ENCODE measurements around the gene GRB14. TPM values are rescaled to one million over a fixed set of nuclear protein-coding genes. Genes with fewer than 3 reads are reported as not detected.
A peak's percentile ranks its signal among the peaks of the same experiment; 100 is the strongest.

Gene GRB14
- total and polyA plus RNA-seq, 2 of the 13 experiments (the other 11 are each of a cell fraction or from before 2014, with no cell fraction given), result 4.6 to 5.8 TPM

GRCh38 chr2:164514491-164514890 lies 106.8 kb downstream of the GRB14 start (continued):
- TF ChIP-seq ARHGAP35 (CRISPR knock-in tag; IDR thresholded peaks at IDR 0.05; ENCODE audit: borderline replicate concordance), result no peak
- peak; percentile 48 for TF ChIP-seq POLR2G (IDR thresholded peaks at IDR 0.05; ENCODE audit: low read depth, low read length)
- 0 out of 2 replicates have a peak, but pooled peaks have one; percentile 34 for TF ChIP-seq MEF2D (CRISPR knock-in tag; IDR thresholded peaks at IDR 0.05)
- peak; percentile 33; the same call in 1 of the 2 replicates for TF ChIP-seq EHMT2 (IDR thresholded peaks at IDR 0.05; ENCODE audit: borderline replicate concordance, low read depth, low read length)
- TF ChIP-seq KAT8 (CRISPR knock-in tag; IDR thresholded peaks at IDR 0.05), result peak; percentile 46; the same call in 1 of the 2 replicates
- peak; percentile 33 for TF ChIP-seq ZNF407 (CRISPR knock-in tag; IDR thresholded peaks at IDR 0.05; ENCODE audit: not compliant biosample characterization)
- peak; percentile 34; the same call in 1 of the 2 replicates for TF ChIP-seq HOMEZ (CRISPR knock-in tag; IDR thresholded peaks at IDR 0.05; ENCODE audit: low read depth)
